K562 (cell line): ENCODE measurements around the gene CCDC18.

Experiments used
- CTCF ChIP-seq, 3 experiments: IDR thresholded peaks in 2 of 3; conservative IDR thresholded peaks in 1 of 3; 2 replicates each; pipeline ENCODE4 v1.5.1; 2011 to 2012; ENCODE audit warnings: low read length in 3 of 3, mild to moderate bottlenecking in 3 of 3, control low read depth in 2 of 3, improper control_type of control experiment in 1 of 3, inconsistent platforms in 1 of 3, low read depth in 1 of 3, mixed read lengths in 1 of 3, moderate library complexity in 1 of 3; ENCODE audit not compliant: insufficient read depth in 2 of 3
- EZH2 ChIP-seq: IDR thresholded peaks from 2 replicates; pipeline ENCODE4 v1.6.1; 2012; ENCODE audit warnings: low read depth, mild to moderate bottlenecking, inconsistent platforms, low read length, borderline replicate concordance
- FOXA1 ChIP-seq: fragments of 450-650 bp; IDR thresholded peaks from 2 replicates; pipeline ENCODE4 v1.6.1; 2016; ENCODE audit warnings: mild to moderate bottlenecking, borderline replicate concordance
- FOXK1 ChIP-seq: sonication (generic); formaldehyde crosslinking; IDR thresholded peaks from 2 replicates; pipeline ENCODE4 v1.8.0; 2022; ENCODE audit warnings: missing genetic modification reagents, mild to moderate bottlenecking, borderline replicate concordance
- MAFK ChIP-seq: IDR thresholded peaks from 2 replicates; pipeline ENCODE4 v1.6.1; 2011; ENCODE audit warnings: low read length, improper control_type of control experiment
- MXD1 ChIP-seq: fragments of 250-450 bp; sonication (Bioruptor Pico); IDR thresholded peaks from 2 replicates; pipeline ENCODE4 v1.8.0; 2021; ENCODE audit warnings: borderline replicate concordance, mild to moderate bottlenecking, moderate library complexity; ENCODE audit not compliant: poor library complexity, severe bottlenecking
- NFRKB ChIP-seq: fragments of 450-650 bp; IDR thresholded peaks from 2 replicates; pipeline ENCODE4 v1.6.1; 2016; ENCODE audit warnings: low read depth
- PHTF2 ChIP-seq: fragments of 250-450 bp; sonication (Bioruptor Pico); IDR thresholded peaks from 2 replicates; pipeline ENCODE4 v1.5.0; 2021; ENCODE audit warnings: mild to moderate bottlenecking
- TF ChIP-seq, protein P1 (sequence below): IDR thresholded peaks from 3 replicates; pipeline ENCODE4 v1.6.1; 2011; ENCODE audit warnings: borderline replicate concordance, mild to moderate bottlenecking, moderate library complexity; ENCODE audit not compliant: insufficient read length; ENCODE audit errors: extremely low read depth

DNA sequence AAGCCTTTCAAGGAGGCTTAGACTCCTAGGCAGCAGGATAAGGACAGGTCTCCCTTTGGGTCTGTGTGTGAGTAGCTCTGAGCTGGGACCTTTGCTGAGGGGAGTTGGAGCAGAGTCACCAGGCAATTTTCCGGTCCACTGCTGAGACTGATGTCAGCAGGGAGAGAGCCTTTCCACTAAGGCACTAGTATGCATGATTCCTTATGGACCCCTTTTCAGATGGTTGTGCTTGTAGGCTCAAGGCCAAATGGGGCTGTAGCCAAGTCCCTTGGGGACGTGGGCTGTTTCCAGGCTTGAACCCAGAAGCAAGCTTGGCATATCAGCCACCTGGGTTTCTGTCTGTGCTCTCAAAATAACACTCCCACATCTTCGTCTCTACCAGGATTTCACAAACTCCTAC, 73.0 kb downstream of the CCDC18 start:
- TF ChIP-seq EZH2: no peak
- no peak for TF ChIP-seq NFRKB
- TF ChIP-seq PHTF2: no peak
- TF ChIP-seq, protein P1, sequence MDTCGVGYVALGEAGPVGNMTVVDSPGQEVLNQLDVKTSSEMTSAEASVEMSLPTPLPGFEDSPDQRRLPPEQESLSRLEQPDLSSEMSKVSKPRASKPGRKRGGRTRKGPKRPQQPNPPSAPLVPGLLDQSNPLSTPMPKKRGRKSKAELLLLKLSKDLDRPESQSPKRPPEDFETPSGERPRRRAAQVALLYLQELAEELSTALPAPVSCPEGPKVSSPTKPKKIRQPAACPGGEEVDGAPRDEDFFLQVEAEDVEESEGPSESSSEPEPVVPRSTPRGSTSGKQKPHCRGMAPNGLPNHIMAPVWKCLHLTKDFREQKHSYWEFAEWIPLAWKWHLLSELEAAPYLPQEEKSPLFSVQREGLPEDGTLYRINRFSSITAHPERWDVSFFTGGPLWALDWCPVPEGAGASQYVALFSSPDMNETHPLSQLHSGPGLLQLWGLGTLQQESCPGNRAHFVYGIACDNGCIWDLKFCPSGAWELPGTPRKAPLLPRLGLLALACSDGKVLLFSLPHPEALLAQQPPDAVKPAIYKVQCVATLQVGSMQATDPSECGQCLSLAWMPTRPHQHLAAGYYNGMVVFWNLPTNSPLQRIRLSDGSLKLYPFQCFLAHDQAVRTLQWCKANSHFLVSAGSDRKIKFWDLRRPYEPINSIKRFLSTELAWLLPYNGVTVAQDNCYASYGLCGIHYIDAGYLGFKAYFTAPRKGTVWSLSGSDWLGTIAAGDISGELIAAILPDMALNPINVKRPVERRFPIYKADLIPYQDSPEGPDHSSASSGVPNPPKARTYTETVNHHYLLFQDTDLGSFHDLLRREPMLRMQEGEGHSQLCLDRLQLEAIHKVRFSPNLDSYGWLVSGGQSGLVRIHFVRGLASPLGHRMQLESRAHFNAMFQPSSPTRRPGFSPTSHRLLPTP: no peak
- no peak for TF ChIP-seq MXD1 (CRISPR knock-in tag)
- no peak for TF ChIP-seq FOXA1
- no peak for TF ChIP-seq CTCF (IDR thresholded peaks at IDR 0.05 in 2 of 3, conservative IDR thresholded peaks at IDR 0.05 in 1 of 3; ENCODE audit: insufficient read depth in 2 of 3, low read depth in 1 of 3, low read length in 3 of 3)
- no peak for TF ChIP-seq FOXK1 (CRISPR knock-in tag)
- TF ChIP-seq MAFK: no peak
